HG03439 (cell line): ENCODE data around the gene PUS7.
A peak's percentile ranks its signal among the peaks of the same experiment; 100 is the strongest.
"Not testable (repeated sequence)": the region's sequence is repeated elsewhere in the genome, so short reads cannot be mapped to it uniquely, and the experiment has no call there.

Experiments used
- ATAC-seq: cut with Tn5 transposase; IDR thresholded peaks from one replicate; pipeline ENCODE4 v1.9.1; 2021; ENCODE audit warnings: mild to moderate bottlenecking, moderate library complexity; ENCODE audit not compliant: unreplicated experiment

PUS7 gene

GRCh38 chr7:105521717-105522463 lies at the start of gene PUS7:
PUS7 (minus strand) TSS chr7:105522271; CDS start chr7:105508512, 13,759 bp downstream.
- peak; percentile 83 for ATAC-seq

- no peak for ATAC-seq
These were observed 45.8 kb upstream of the PUS7 start for GRCh38 chr7:105567821-105568220.

GRCh38 chr7:105567024-105567423 lies 45.0 kb upstream of the PUS7 start:
- ATAC-seq = no peak

GRCh38 chr7:105565190-105565589 lies 43.1 kb upstream of the PUS7 start:
- ATAC-seq = no peak

- ATAC-seq = no peak
These were observed 37.9 kb upstream of the PUS7 start for GRCh38 chr7:105559926-105560325.

GRCh38 chr7:105538339-105538738 lies 16.3 kb upstream of the PUS7 start:
- ATAC-seq = no peak

- ATAC-seq = no peak
These were observed 10.8 kb upstream of the PUS7 start for GRCh38 chr7:105532709-105533460.

- peak; percentile 98 for ATAC-seq
These were observed 10.0 kb upstream of the PUS7 start, which contains the start of gene RINT1 for GRCh38 chr7:105531792-105532671. RINT1 (plus strand) TSS chr7:105532201; CDS start chr7:105532316, 115 bp downstream.

GRCh38 chr7:105530546-105530945 lies 8.5 kb upstream of the PUS7 start:
- ATAC-seq = no peak

GRCh38 chr7:105530126-105530525 lies 8.1 kb upstream of the PUS7 start:
- ATAC-seq = no peak

GRCh38 chr7:105527737-105528136 lies 5.7 kb upstream of the PUS7 start:
- ATAC-seq = not testable (repeated sequence)

- ATAC-seq = no peak
These were observed 2.8 kb upstream of the PUS7 start for GRCh38 chr7:105524840-105525239.

- not testable (repeated sequence) for ATAC-seq
These were observed 2.4 kb upstream of the PUS7 start for GRCh38 chr7:105524423-105524822.

- peak; percentile 30 for ATAC-seq
These were observed 899 bp downstream of the PUS7 start for GRCh38 chr7:105521027-105521716.

GRCh38 chr7:105520620-105521019 lies 1.5 kb downstream of the PUS7 start:
- not testable (repeated sequence) for ATAC-seq

- ATAC-seq = no peak
These were observed 2.7 kb downstream of the PUS7 start for GRCh38 chr7:105519353-105519752.

- not testable (repeated sequence) for ATAC-seq
These were observed 6.5 kb downstream of the PUS7 start for GRCh38 chr7:105515610-105516009.

GRCh38 chr7:105512926-105513526 lies 9.0 kb downstream of the PUS7 start:
- no peak for ATAC-seq

- no peak for ATAC-seq
These were observed 9.7 kb downstream of the PUS7 start for GRCh38 chr7:105512415-105512814.

GRCh38 chr7:105502173-105502572 lies 19.9 kb downstream of the PUS7 start:
- no peak for ATAC-seq
